GM18870 (cell line): Measurements from ENCODE around the gene MTTP.

Experiments
- ATAC-seq: cut with Tn5 transposase; IDR thresholded peaks from one replicate; pipeline ENCODE4 v1.9.1; 2021; ENCODE audit warnings: moderate library complexity; ENCODE audit not compliant: unreplicated experiment

Gene MTTP

GRCh38 chr4:99665983-99666382 lies 91.4 kb downstream of the MTTP start:
- no peak for ATAC-seq

GRCh38 chr4:99668472-99668871 lies 93.8 kb downstream of the MTTP start:
- no peak for ATAC-seq

GRCh38 chr4:99669084-99669483 lies 94.5 kb downstream of the MTTP start:
- ATAC-seq, result no peak

GRCh38 chr4:99670409-99671073 lies 95.9 kb downstream of the MTTP start:
- ATAC-seq, result no peak
